K562 (cell line): ENCODE data around the gene GABBR1. TPM values are rescaled to one million over a fixed set of nuclear protein-coding genes. Genes with fewer than 3 reads are reported as not detected.

Source experiments
- BRF1 ChIP-seq: IDR thresholded peaks from 3 replicates; pipeline ENCODE4 v1.6.1; 2011; ENCODE audit warnings: borderline replicate concordance, mild to moderate bottlenecking; ENCODE audit not compliant: insufficient read length; ENCODE audit errors: extremely low read depth
- FOXK2 ChIP-seq, 2 experiments: fragments of 450-650 bp; IDR thresholded peaks in 1 of 2; conservative IDR thresholded peaks in 1 of 2; 2 replicates each; pipeline ENCODE4 v1.6.1; 2016; ENCODE audit warnings: low read depth in 2 of 2, mild to moderate bottlenecking in 1 of 2
- HMBOX1 ChIP-seq: sonication (generic); IDR thresholded peaks from 2 replicates; pipeline ENCODE4 v1.6.1; 2016
- KDM5B ChIP-seq: fragments of 200-600 bp; sonication (generic); IDR thresholded peaks from 2 replicates; pipeline ENCODE4 v1.6.1; 2012; ENCODE audit warnings: low read depth, mild to moderate bottlenecking, moderate library complexity, low read length, control low read depth, inconsistent platforms; ENCODE audit not compliant: insufficient replicate concordance
- RBFOX2 ChIP-seq: fragments of 200-400 bp; formaldehyde crosslinking; IDR thresholded peaks from 2 replicates; pipeline ENCODE4 v1.6.1; 2017; ENCODE audit warnings: low read depth, mild to moderate bottlenecking, low read length, moderate library complexity
- SAFB ChIP-seq: fragments of 200-400 bp; formaldehyde crosslinking; IDR thresholded peaks from 2 replicates; pipeline ENCODE4 v1.6.1; 2017; ENCODE audit warnings: low read depth, low read length, borderline replicate concordance
- SMARCA4 ChIP-seq: fragments of 450-650 bp; IDR thresholded peaks from 2 replicates; pipeline ENCODE4 v1.6.1; 2016
- STAG1 ChIP-seq: sonication (generic); formaldehyde crosslinking; IDR thresholded peaks from 2 replicates; pipeline ENCODE4 v1.5.0; 2020; ENCODE audit warnings: missing genetic modification reagents, borderline replicate concordance
- ZBTB1 ChIP-seq: sonication (generic); formaldehyde crosslinking; IDR thresholded peaks from 2 replicates; pipeline ENCODE4 v1.8.1; 2023; ENCODE audit warnings: missing genetic modification reagents, low read depth, mild to moderate bottlenecking, borderline replicate concordance
- ZNF586 ChIP-seq: fragments of 450-650 bp; formaldehyde crosslinking; conservative IDR thresholded peaks from 2 replicates; pipeline ENCODE4 v1.4.0; 2020; ENCODE audit warnings: mild to moderate bottlenecking, moderate library complexity
- ZNF77 ChIP-seq: fragments of 250-450 bp; sonication (Bioruptor Pico); IDR thresholded peaks from 2 replicates; pipeline ENCODE4 v1.5.0; 2020
- polyA plus RNA-seq, 8 experiments: library from polyadenylated mRNA; depleted of rRNA in 4 of 8; stranded (reverse) in 5 of 8; unstranded in 3 of 8; fragments of >200 nt; fragmentation: Nextera tagmentation in 2 of 8; fragmentation: Illumina TruSeq in 1 of 8; extraction: Ambion mirVana in 2 of 8; extraction: Trizol in 1 of 8; gene quantifications; 2 replicates each; pipeline versions ENCODE4 v1.2.1 to v1.2.3, GENCODE V29; 2011 to 2014; ENCODE audit warnings: inconsistent platforms in 1 of 8, missing spikeins in 1 of 8
- total RNA-seq, 7 experiments: library from RNA; depleted of rRNA in 6 of 7; stranded (reverse); fragments of >200 nt in 6 of 7; fragmentation: Illumina TruSeq in 2 of 7; extraction: Trizol in 2 of 7; gene quantifications; 2 replicates each; pipeline versions ENCODE4 v1.2.1 to v1.2.3, GENCODE V29; 2011 to 2021; ENCODE audit warnings: low replicate concordance in 1 of 7
- TF ChIP-seq, protein P1 (sequence below), 2 experiments: fragments of 450-650 bp; IDR thresholded peaks; 2 replicates each; pipeline ENCODE4 v1.6.1; 2018; ENCODE audit warnings: mild to moderate bottlenecking in 2 of 2, low read depth in 1 of 2; ENCODE audit not compliant: partially characterized antibody in 2 of 2
- TF ChIP-seq, protein P2 (sequence below): IDR thresholded peaks from 2 replicates; pipeline ENCODE4 v1.6.1; 2011; ENCODE audit not compliant: insufficient read length; ENCODE audit errors: extremely low read depth
- TF ChIP-seq, protein P3 (sequence below): fragments of 250-450 bp; sonication (Bioruptor Pico); IDR thresholded peaks from 2 replicates; pipeline ENCODE4 v1.4.0; 2020; ENCODE audit warnings: borderline replicate concordance
- TF ChIP-seq, protein P4 (sequence below): fragments of 450-650 bp; IDR thresholded peaks from 2 replicates; pipeline ENCODE4 v1.7.1; 2018; ENCODE audit warnings: mild to moderate bottlenecking, low read depth; ENCODE audit not compliant: partially characterized antibody

Gene GABBR1
- total and polyA plus RNA-seq, 9 of the 15 experiments (the other 6 are each of a cell fraction or from before 2014, with no cell fraction given) = 2.2 to 48.3 (median 20.8) TPM

DNA sequence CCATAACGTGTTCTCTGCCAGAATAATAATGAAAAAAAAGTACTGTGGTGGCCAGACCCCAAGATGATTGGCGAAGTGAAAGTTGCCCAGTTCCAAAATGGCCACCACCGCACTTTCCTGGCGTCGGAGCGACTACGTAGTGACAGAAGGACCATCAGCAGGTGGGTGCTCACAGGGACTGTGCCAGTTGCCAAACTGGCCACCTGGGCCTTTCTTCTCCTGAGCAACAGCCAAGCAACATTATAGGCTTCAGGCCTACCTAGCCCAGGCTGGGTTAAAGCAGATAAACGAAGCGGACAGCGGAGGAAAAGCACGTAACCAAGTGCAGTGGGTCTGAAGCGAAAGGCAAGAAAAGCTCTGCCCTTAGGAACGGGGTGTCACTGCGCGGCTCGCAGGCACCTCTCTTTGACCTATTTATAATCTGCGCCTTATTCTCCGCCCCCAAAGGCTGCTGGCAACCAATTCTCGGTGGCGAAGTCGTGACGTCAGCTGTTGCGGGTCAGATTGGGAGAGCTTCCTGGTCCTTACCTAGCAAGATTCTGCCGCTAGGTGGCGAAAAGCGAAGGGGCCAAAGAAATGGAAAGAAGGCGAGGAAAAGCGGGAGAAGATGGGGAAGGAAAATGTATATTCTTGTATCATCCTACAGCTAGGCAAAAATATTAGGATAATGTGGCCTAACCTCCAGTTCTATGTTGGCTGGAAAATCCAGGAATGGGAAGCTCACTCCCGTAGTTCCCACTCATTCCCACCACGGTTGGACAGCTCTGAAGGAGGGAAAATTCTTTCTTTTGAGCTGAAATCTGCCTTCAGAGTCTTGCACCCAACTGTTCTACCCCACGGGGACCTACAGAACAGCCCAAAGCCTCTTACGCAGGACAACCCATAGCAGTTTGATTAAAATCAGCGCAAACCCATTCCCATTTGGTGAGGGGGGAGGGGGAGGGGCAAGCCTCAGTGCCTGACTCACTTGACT, 17.0 kb upstream of the GABBR1 start (continued):
- TF ChIP-seq, protein P1, sequence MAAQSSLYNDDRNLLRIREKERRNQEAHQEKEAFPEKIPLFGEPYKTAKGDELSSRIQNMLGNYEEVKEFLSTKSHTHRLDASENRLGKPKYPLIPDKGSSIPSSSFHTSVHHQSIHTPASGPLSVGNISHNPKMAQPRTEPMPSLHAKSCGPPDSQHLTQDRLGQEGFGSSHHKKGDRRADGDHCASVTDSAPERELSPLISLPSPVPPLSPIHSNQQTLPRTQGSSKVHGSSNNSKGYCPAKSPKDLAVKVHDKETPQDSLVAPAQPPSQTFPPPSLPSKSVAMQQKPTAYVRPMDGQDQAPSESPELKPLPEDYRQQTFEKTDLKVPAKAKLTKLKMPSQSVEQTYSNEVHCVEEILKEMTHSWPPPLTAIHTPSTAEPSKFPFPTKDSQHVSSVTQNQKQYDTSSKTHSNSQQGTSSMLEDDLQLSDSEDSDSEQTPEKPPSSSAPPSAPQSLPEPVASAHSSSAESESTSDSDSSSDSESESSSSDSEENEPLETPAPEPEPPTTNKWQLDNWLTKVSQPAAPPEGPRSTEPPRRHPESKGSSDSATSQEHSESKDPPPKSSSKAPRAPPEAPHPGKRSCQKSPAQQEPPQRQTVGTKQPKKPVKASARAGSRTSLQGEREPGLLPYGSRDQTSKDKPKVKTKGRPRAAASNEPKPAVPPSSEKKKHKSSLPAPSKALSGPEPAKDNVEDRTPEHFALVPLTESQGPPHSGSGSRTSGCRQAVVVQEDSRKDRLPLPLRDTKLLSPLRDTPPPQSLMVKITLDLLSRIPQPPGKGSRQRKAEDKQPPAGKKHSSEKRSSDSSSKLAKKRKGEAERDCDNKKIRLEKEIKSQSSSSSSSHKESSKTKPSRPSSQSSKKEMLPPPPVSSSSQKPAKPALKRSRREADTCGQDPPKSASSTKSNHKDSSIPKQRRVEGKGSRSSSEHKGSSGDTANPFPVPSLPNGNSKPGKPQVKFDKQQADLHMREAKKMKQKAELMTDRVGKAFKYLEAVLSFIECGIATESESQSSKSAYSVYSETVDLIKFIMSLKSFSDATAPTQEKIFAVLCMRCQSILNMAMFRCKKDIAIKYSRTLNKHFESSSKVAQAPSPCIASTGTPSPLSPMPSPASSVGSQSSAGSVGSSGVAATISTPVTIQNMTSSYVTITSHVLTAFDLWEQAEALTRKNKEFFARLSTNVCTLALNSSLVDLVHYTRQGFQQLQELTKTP (IDR thresholded peaks at IDR 0.05; ENCODE audit: low read depth in 1 of 2, partially characterized antibody in 2 of 2) = peak in 1 of 2 experiments; percentile 49
- TF ChIP-seq KDM5B (peak; percentile 79), RBFOX2 (peak; percentile 72), SMARCA4 (no peak), ZBTB1 (no peak), SAFB (no peak), STAG1 (CRISPR knock-in tag) (no peak), HMBOX1 (no peak), FOXK2 (conservative IDR thresholded peaks at IDR 0.05 in 1 of 2, IDR thresholded peaks at IDR 0.05 in 1 of 2; ENCODE audit: low read depth in 2 of 2) (peak; percentile 82 to 84), ZNF586 (no peak), ZNF77 (CRISPR knock-in tag) (no peak), BRF1 (no peak)
- TF ChIP-seq, protein P2, sequence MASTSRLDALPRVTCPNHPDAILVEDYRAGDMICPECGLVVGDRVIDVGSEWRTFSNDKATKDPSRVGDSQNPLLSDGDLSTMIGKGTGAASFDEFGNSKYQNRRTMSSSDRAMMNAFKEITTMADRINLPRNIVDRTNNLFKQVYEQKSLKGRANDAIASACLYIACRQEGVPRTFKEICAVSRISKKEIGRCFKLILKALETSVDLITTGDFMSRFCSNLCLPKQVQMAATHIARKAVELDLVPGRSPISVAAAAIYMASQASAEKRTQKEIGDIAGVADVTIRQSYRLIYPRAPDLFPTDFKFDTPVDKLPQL = no peak
- TF ChIP-seq, protein P3, sequence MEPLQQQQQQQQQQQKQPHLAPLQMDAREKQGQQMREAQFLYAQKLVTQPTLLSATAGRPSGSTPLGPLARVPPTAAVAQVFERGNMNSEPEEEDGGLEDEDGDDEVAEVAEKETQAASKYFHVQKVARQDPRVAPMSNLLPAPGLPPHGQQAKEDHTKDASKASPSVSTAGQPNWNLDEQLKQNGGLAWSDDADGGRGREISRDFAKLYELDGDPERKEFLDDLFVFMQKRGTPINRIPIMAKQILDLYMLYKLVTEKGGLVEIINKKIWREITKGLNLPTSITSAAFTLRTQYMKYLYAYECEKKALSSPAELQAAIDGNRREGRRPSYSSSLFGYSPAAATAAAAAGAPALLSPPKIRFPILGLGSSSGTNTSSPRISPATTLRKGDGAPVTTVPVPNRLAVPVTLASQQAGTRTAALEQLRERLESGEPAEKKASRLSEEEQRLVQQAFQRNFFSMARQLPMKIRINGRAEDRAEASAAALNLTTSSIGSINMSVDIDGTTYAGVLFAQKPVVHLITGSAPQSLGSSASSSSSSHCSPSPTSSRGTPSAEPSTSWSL (CRISPR knock-in tag) = no peak
- TF ChIP-seq, protein P4, sequence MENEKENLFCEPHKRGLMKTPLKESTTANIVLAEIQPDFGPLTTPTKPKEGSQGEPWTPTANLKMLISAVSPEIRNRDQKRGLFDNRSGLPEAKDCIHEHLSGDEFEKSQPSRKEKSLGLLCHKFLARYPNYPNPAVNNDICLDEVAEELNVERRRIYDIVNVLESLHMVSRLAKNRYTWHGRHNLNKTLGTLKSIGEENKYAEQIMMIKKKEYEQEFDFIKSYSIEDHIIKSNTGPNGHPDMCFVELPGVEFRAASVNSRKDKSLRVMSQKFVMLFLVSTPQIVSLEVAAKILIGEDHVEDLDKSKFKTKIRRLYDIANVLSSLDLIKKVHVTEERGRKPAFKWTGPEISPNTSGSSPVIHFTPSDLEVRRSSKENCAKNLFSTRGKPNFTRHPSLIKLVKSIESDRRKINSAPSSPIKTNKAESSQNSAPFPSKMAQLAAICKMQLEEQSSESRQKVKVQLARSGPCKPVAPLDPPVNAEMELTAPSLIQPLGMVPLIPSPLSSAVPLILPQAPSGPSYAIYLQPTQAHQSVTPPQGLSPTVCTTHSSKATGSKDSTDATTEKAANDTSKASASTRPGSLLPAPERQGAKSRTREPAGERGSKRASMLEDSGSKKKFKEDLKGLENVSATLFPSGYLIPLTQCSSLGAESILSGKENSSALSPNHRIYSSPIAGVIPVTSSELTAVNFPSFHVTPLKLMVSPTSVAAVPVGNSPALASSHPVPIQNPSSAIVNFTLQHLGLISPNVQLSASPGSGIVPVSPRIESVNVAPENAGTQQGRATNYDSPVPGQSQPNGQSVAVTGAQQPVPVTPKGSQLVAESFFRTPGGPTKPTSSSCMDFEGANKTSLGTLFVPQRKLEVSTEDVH = peak; percentile 78
